A549 (cell line): ENCODE results near the gene B3GNT7. TPM values are rescaled to one million over a fixed set of nuclear protein-coding genes. Genes with fewer than 3 reads are reported as not detected.

ENCODE experiments used
- ATAC-seq, 2 experiments: fragments of 200-7000 bp in 1 of 2; fragments of >200 bp in 1 of 2; cut with Nextera tagmentation in 1 of 2; cut with Tn5 transposase in 1 of 2; 3 replicates each; pipeline versions ENCODE4 v1.8.0 to v1.9.1; 2018 to 2020; ENCODE audit warnings: mild to moderate bottlenecking in 1 of 2, moderate library complexity in 1 of 2
- CTCF ChIA-PET: fragments of 300-600 bp; sonication (Branson Sonifier 250); formaldehyde crosslinking; extraction: SDS; loops from one replicate; lab custom pipeline; 2021; ENCODE audit warnings: antibody characterized with exemption, inconsistent platforms; lab: Yijun Ruan, JAX
- POLR2A ChIA-PET: fragments of 350-600 bp; formaldehyde crosslinking; extraction: SDS; loops from one replicate; lab custom pipeline; 2021; ENCODE audit warnings: antibody characterized with exemption, inconsistent platforms; lab: Yijun Ruan, JAX
- DNase-seq, 2 experiments: peaks; one replicate each; pipeline versions ENCODE4 v3.0.0 to v3.0.0-alpha.2; 2011 to 2016; ENCODE audit warnings: low read depth in 1 of 2, low spot score in 1 of 2
- FAIRE-seq: peaks from 2 replicates; lab custom pipeline; 2011; peaks lifted over from hg19 to GRCh38; lab: Jason Lieb, UNC
- H3K27ac ChIP-seq, 2 experiments: fragments of >200 bp; sonication (Bioruptor Twin); formaldehyde crosslinking; 3 replicates each; pipeline ENCODE4 v1.5.1; 2016 to 2017
- H3K4me1 ChIP-seq: fragments of >200 bp; sonication (Bioruptor Twin); formaldehyde crosslinking; 3 replicates; pipeline ENCODE4 v1.6.1; 2016
- H3K4me2 ChIP-seq: fragments of >200 bp; sonication (Bioruptor Twin); formaldehyde crosslinking; 3 replicates; pipeline ENCODE4 v1.6.1; 2016
- H3K4me3 ChIP-seq: fragments of >200 bp; sonication (Bioruptor Twin); formaldehyde crosslinking; 3 replicates; pipeline ENCODE4 v1.5.1; 2016
- H3K9me3 ChIP-seq: fragments of >200 bp; sonication (Bioruptor Twin); formaldehyde crosslinking; 3 replicates; pipeline ENCODE4 v1.6.1; 2016
- CBX2 ChIP-seq: fragments of 200-600 bp; sonication (generic); IDR thresholded peaks from 2 replicates; pipeline ENCODE4 v1.6.1; 2016; ENCODE audit warnings: low read depth, mild to moderate bottlenecking, borderline replicate concordance
- CHD2 ChIP-seq: fragments of 150-350 bp; IDR thresholded peaks from 2 replicates; pipeline ENCODE4 v1.6.1; 2014; ENCODE audit warnings: low read length; ENCODE audit not compliant: partially characterized antibody
- FOXS1 ChIP-seq: fragments of 250-450 bp; sonication (Bioruptor Pico); IDR thresholded peaks from 2 replicates; pipeline ENCODE4 v1.5.0; 2020; ENCODE audit warnings: mild to moderate bottlenecking, moderate library complexity
- GATA3 ChIP-seq: IDR thresholded peaks from 2 replicates; pipeline ENCODE4 v1.6.1; 2012; ENCODE audit warnings: borderline replicate concordance
- HEYL ChIP-seq: fragments of 250-450 bp; sonication (Bioruptor Pico); IDR thresholded peaks from 2 replicates; pipeline ENCODE4 v1.8.0; 2021; ENCODE audit warnings: mild to moderate bottlenecking, moderate library complexity
- HOXB5 ChIP-seq: fragments of 250-450 bp; sonication (Bioruptor Pico); IDR thresholded peaks from 2 replicates; pipeline ENCODE4 v1.5.0; 2020; ENCODE audit warnings: mild to moderate bottlenecking, moderate library complexity
- RARB ChIP-seq: fragments of 250-450 bp; sonication (Bioruptor Pico); IDR thresholded peaks from 2 replicates; pipeline ENCODE4 v1.8.0; 2021; ENCODE audit warnings: mild to moderate bottlenecking, moderate library complexity
- RCOR1 ChIP-seq: fragments of 150-350 bp; IDR thresholded peaks from 2 replicates; pipeline ENCODE4 v1.6.1; 2014; ENCODE audit warnings: antibody characterized with exemption, low read length, low read depth
- TFCP2L1 ChIP-seq: fragments of 250-450 bp; sonication (Bioruptor Pico); IDR thresholded peaks from 2 replicates; pipeline ENCODE4 v1.5.0; 2021; ENCODE audit warnings: mild to moderate bottlenecking
- ZFP36 ChIP-seq: fragments of 450-650 bp; IDR thresholded peaks from 2 replicates; pipeline ENCODE4 v1.6.1; 2014; ENCODE audit warnings: borderline replicate concordance; ENCODE audit not compliant: partially characterized antibody
- ZNF302 ChIP-seq: fragments of 250-450 bp; sonication (Bioruptor Pico); IDR thresholded peaks from 2 replicates; pipeline ENCODE4 v1.9.0; 2021; ENCODE audit warnings: inconsistent platforms, mild to moderate bottlenecking, moderate library complexity
- WGBS: methylation state at CpG from one replicate; pipeline ENCODE4 v1.1.6; 2017; ENCODE audit errors: missing lambda C conversion rate; 5-methylcytosine and 5-hydroxymethylcytosine counted together
- polyA minus RNA-seq: library from RNA; depleted of rRNA, polyadenylated mRNA; stranded (reverse); fragments of >200 nt; gene quantifications from 2 replicates; pipeline ENCODE4 v1.2.3, GENCODE V29; 2011; rRNA and poly(A)+ RNA removed
- polyA plus RNA-seq, 4 experiments: library from polyadenylated mRNA; depleted of rRNA in 3 of 4; stranded (reverse); fragments of >200 nt; fragmentation: RNase III in 1 of 4; extraction: RNeasy Plus Mini Kit Qiagen cat#74134 plus additional on column Dnase treatment in 1 of 4; gene quantifications; 2 replicates in 3 of 4; 3 replicates in 1 of 4; pipeline ENCODE4 v1.2.3, GENCODE V29; 2011 to 2017
- TF ChIP-seq, protein P1 (sequence below): fragments of 200-600 bp; sonication (generic); IDR thresholded peaks from 2 replicates; pipeline ENCODE4 v1.6.1; 2016; ENCODE audit warnings: antibody characterized with exemption, mild to moderate bottlenecking, moderate library complexity
- TF ChIP-seq, protein P2 (sequence below): fragments of 450-650 bp; IDR thresholded peaks from 2 replicates; pipeline ENCODE4 v1.6.1; 2014; ENCODE audit warnings: antibody characterized with exemption
- TF ChIP-seq, protein P3 (sequence below): IDR thresholded peaks from 2 replicates; pipeline ENCODE4 v1.6.1; 2012

The B3GNT7 gene, protein sequence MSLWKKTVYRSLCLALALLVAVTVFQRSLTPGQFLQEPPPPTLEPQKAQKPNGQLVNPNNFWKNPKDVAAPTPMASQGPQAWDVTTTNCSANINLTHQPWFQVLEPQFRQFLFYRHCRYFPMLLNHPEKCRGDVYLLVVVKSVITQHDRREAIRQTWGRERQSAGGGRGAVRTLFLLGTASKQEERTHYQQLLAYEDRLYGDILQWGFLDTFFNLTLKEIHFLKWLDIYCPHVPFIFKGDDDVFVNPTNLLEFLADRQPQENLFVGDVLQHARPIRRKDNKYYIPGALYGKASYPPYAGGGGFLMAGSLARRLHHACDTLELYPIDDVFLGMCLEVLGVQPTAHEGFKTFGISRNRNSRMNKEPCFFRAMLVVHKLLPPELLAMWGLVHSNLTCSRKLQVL
- polyA plus RNA-seq (2011; rRNA removed) (0.48 and 0.95 TPM in 2 replicates), polyA plus RNA-seq (2017; fragmentation: RNase III; extraction: RNeasy Plus Mini Kit Qiagen cat#74134 plus additional on column Dnase treatment) (0.71 to 1.3 TPM (median 0.96 TPM) in 3 replicates), polyA minus RNA-seq (1.2 and 1.7 TPM in 2 replicates)
- polyA plus RNA-seq (2012; cell fraction: cytosol; rRNA removed) = 0.94 and 1.1 TPM in 2 replicates
- polyA plus RNA-seq (2012; cell fraction: nucleus; rRNA removed) = 1.7 and 3.0 TPM in 2 replicates

DNA sequence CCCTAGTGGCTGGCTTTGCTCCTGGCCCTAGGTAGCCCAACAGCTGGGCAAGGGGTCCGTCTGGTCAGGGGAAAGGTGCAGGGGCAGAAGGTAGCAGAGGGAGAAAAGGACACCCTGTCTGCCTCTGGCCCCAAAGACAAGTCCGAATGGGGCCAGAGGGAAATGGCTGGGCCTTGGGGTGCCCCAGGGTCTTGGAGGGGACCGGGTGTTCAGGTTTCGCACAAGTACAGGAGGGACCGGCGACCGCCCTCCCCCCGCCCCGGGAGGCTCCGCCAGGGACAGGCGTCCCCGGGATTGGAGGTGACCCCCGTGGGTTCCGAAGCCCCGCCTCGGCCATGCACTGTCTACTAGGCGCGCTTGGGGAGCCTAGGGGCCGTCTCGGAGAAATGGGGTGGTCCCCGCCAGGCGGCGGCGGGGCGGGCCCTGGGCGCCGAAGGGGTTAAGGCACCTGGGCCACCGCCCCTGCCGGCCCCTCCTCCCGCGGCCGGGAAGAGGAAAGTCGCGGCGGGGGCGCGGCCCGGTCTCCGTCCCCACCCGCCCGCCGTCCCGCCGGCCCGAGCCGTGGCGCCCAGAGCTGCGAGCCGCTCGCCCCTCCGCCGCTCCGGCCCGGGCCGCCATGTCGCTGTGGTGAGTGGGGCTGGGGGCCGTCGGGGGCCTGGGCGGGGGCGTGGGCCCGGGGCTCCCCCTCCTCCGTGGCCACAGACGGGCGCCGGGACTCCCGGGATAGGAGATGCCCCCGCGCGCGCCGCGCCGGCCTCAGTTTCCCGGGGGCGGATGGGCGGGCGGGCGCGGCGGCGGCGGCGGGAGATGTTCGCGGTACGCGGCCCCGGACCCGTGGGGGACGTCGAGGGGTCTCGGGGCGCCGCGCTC lies at the start of gene B3GNT7:
TSS of gene B3GNT7 (plus strand) at position 523 of the 870 bp plus-strand sequence. CDS start at position 617, 94 bp downstream.
- ATAC-seq = peak in 1 of 2 experiments; percentile 5; a peak in 3 of 6 replicates
- 81% methylated on average over 5 of the region's 95 CpGs for WGBS
- no peak for DNase-seq
- TF ChIP-seq, protein P1, sequence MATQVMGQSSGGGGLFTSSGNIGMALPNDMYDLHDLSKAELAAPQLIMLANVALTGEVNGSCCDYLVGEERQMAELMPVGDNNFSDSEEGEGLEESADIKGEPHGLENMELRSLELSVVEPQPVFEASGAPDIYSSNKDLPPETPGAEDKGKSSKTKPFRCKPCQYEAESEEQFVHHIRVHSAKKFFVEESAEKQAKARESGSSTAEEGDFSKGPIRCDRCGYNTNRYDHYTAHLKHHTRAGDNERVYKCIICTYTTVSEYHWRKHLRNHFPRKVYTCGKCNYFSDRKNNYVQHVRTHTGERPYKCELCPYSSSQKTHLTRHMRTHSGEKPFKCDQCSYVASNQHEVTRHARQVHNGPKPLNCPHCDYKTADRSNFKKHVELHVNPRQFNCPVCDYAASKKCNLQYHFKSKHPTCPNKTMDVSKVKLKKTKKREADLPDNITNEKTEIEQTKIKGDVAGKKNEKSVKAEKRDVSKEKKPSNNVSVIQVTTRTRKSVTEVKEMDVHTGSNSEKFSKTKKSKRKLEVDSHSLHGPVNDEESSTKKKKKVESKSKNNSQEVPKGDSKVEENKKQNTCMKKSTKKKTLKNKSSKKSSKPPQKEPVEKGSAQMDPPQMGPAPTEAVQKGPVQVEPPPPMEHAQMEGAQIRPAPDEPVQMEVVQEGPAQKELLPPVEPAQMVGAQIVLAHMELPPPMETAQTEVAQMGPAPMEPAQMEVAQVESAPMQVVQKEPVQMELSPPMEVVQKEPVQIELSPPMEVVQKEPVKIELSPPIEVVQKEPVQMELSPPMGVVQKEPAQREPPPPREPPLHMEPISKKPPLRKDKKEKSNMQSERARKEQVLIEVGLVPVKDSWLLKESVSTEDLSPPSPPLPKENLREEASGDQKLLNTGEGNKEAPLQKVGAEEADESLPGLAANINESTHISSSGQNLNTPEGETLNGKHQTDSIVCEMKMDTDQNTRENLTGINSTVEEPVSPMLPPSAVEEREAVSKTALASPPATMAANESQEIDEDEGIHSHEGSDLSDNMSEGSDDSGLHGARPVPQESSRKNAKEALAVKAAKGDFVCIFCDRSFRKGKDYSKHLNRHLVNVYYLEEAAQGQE = no peak
- TF ChIP-seq GATA3 = no peak
- H3K4me2 ChIP-seq = peak within 1 kb of the TSS; percentile 100
- peak within 1 kb of the TSS; percentile 83 to 86 for H3K27ac ChIP-seq
- peak within 1 kb of the TSS; percentile 73 for H3K4me3 ChIP-seq
- ChIA-PET CTCF (interaction anchor here (0.9 to 12.7 kb wide), 7 partner anchors 15 to 168 kb away, joined by 3 to 141 read pairs (median 16); no protein-coding TSS in a partner anchor), POLR2A (no interaction called here)
- no peaks in the 10 kb centered on the region for H3K9me3 ChIP-seq
- FAIRE-seq = no peak
- peaks cover 16% of the 10 kb centered on the region for H3K4me1 ChIP-seq

DNA sequence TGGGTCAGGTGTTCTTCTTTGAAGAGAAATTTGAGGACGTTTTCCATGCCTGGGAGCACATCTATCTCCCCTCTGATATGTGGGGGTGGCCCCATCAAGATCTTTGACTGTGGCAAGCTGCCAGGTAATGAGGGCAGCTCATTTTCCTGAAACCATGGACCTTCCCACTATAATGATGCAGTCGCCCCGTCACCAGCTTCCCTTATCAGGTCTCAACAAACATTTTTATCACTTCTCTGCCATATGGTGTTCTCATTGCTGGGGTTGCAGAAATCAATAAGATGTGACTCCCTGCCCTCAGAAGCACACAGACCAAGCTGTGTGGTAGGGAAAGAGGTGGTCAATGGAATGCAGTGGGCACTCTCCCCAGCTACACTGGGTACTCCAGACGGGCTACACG lies 48.4 kb upstream of the B3GNT7 start:
- DNase-seq = no peak
- ATAC-seq = no peak

DNA sequence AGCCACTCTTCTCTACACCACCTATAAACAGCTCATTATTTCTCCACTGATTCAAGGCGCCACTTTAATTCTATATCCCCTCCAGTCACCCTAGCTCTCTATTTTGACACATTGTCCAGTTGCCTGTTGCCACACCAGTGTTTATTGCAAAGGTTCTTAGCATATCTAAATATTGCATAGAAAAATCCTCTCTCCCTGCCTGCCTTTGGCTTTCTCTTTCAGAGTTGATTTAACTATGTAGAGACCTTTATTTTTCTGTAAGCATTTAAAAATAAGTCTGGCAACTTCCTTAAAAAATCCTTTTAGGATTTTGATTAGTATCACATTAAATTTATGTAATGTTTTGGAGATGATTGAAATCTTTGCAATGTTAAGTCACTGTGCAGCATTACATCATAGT lies 47.9 kb upstream of the B3GNT7 start:
- Histone ChIP-seq H3K27ac (no peak overlapping the region), H3K9me3 (no peaks in the 10 kb centered on the region), H3K4me3 (no peak overlapping the region), H3K4me2 (no peak overlapping the region), H3K4me1 (no peaks in the 10 kb centered on the region)
- ChIA-PET POLR2A (no interaction called here), CTCF (interaction anchor here (0.9 to 1.8 kb wide), 6 partner anchors 11 to 120 kb away, joined by 3 to 6 read pairs (median 4); no protein-coding TSS in a partner anchor)
- no peak for DNase-seq
- no peak for FAIRE-seq
- ATAC-seq = no peak
- TF ChIP-seq HEYL (CRISPR knock-in tag) (no peak), FOXS1 (no peak)
- WGBS = 91% methylated on average over 1 of the region's 1 CpG

More for the DNA sequence above, 48.4 kb upstream of the B3GNT7 start:
- TF ChIP-seq RCOR1 (no peak), HOXB5 (no peak), TFCP2L1 (CRISPR knock-in tag) (no peak), CBX2 (no peak), ZFP36 (no peak), ZNF302 (CRISPR knock-in tag) (no peak), RARB (CRISPR knock-in tag) (no peak), CHD2 (no peak)
- TF ChIP-seq, protein P2, sequence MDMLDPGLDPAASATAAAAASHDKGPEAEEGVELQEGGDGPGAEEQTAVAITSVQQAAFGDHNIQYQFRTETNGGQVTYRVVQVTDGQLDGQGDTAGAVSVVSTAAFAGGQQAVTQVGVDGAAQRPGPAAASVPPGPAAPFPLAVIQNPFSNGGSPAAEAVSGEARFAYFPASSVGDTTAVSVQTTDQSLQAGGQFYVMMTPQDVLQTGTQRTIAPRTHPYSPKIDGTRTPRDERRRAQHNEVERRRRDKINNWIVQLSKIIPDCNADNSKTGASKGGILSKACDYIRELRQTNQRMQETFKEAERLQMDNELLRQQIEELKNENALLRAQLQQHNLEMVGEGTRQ = no peak
- TF ChIP-seq, protein P3, sequence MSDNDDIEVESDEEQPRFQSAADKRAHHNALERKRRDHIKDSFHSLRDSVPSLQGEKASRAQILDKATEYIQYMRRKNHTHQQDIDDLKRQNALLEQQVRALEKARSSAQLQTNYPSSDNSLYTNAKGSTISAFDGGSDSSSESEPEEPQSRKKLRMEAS = no peak
- 89% methylated on average over 5 of the region's 5 CpGs for WGBS
- H3K4me2 ChIP-seq = no peak overlapping the region
- H3K4me1 ChIP-seq = no peaks in the 10 kb centered on the region
- CTCF ChIA-PET = interaction anchor here (0.9 to 1.8 kb wide), 6 partner anchors 11 to 120 kb away, joined by 3 to 6 read pairs (median 4); no protein-coding TSS in a partner anchor
- POLR2A ChIA-PET = no interaction called here
- no peak overlapping the region for H3K4me3 ChIP-seq
- FAIRE-seq = no peak
- no peaks in the 10 kb centered on the region for H3K9me3 ChIP-seq
- no peak overlapping the region for H3K27ac ChIP-seq
